ENCODE measurements around the gene METTL3.
A peak's percentile ranks its signal among the peaks of the same experiment; 100 is the strongest.

Gene METTL3

GRCh38 chr14:21537090-21537424, 25.9 kb upstream of the METTL3 start:
- H3K9me3 ChIP-seq (ENCODE audit: control insufficient read depth, insufficient read depth, low read length): no peaks in the 10 kb centered on the region
- H3K4me3 ChIP-seq (ENCODE audit: low read depth, low read length): peak overlapping the region; percentile 94
- H3K27me3 ChIP-seq (ENCODE audit: control insufficient read depth, insufficient read depth, low read length): no peaks in the 10 kb centered on the region
- H3K4me1 ChIP-seq (ENCODE audit: control insufficient read depth, insufficient read depth, low read length): peaks cover 36% of the 10 kb centered on the region
- H3K36me3 ChIP-seq (ENCODE audit: control insufficient read depth, insufficient read depth, low read length): no peaks in the 10 kb centered on the region
- H3K9ac ChIP-seq (ENCODE audit: low read depth, low read length): peak overlapping the region; percentile 76

DNA sequence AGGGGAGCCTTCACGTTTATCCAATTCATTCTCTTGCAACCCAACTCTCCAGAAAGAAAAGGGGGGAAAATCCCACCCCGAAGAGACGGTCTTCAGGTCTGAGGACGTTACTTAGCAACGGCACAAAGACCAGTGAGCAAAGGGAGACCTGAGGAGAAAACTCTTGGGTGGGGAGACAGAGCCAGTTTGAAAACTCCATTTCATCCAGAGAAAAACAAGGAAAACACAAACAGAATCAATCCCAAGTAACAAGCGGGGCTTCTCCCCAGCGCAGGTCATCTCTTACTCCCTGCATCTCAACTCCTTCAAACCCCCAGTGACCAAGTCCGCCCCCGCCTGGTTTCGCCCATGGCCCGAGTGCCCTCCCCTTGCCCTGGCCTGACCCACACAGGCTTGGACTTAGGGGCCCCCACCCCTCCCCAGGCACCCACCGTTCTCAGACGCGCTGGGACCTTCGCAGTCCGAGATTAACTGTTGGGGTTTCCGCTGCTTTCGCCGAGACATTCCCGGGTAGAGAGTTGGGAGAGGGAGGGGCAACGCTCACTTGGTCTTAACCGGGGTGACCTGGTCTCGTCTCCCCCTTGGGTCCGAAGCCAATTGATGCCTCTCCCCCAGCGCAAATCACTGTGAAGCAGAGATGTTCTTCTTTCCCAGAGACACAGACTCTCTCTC, 25.4 kb upstream of the METTL3 start:
- no peaks in the 10 kb centered on the region for H3K9me3 ChIP-seq (ENCODE audit: control insufficient read depth, insufficient read depth, low read length)
- no peaks in the 10 kb centered on the region for H3K36me3 ChIP-seq (ENCODE audit: control insufficient read depth, insufficient read depth, low read length)
- H3K4me3 ChIP-seq (ENCODE audit: low read depth, low read length): peak overlapping the region; percentile 94
- H3K4me1 ChIP-seq (ENCODE audit: control insufficient read depth, insufficient read depth, low read length): peaks cover 36% of the 10 kb centered on the region
- no peaks in the 10 kb centered on the region for H3K27me3 ChIP-seq (ENCODE audit: control insufficient read depth, insufficient read depth, low read length)
- peak overlapping the region; percentile 76 for H3K9ac ChIP-seq (ENCODE audit: low read depth, low read length)

- Histone ChIP-seq H3K36me3 (ENCODE audit: control insufficient read depth, insufficient read depth, low read length) (no peaks in the 10 kb centered on the region), H3K4me3 (ENCODE audit: low read depth, low read length) (peak overlapping the region; percentile 94), H3K4me1 (ENCODE audit: control insufficient read depth, insufficient read depth, low read length) (peaks cover 39% of the 10 kb centered on the region), H3K27me3 (ENCODE audit: control insufficient read depth, insufficient read depth, low read length) (no peaks in the 10 kb centered on the region), H3K9me3 (ENCODE audit: control insufficient read depth, insufficient read depth, low read length) (no peaks in the 10 kb centered on the region), H3K9ac (ENCODE audit: low read depth, low read length) (peak overlapping the region; percentile 76)
Observed at GRCh38 chr14:21535545-21536417, 24.6 kb upstream of the METTL3 start.

- H3K9ac ChIP-seq (ENCODE audit: low read depth, low read length): peak overlapping the region; percentile 66
- H3K9me3 ChIP-seq (ENCODE audit: control insufficient read depth, insufficient read depth, low read length): no peaks in the 10 kb centered on the region
- peaks cover 41% of the 10 kb centered on the region for H3K4me1 ChIP-seq (ENCODE audit: control insufficient read depth, insufficient read depth, low read length)
- no peaks in the 10 kb centered on the region for H3K27me3 ChIP-seq (ENCODE audit: control insufficient read depth, insufficient read depth, low read length)
- H3K4me3 ChIP-seq (ENCODE audit: low read depth, low read length): peak overlapping the region; percentile 94
- no peaks in the 10 kb centered on the region for H3K36me3 ChIP-seq (ENCODE audit: control insufficient read depth, insufficient read depth, low read length)
Observed at GRCh38 chr14:21534576-21534975, 23.4 kb upstream of the METTL3 start.

DNA sequence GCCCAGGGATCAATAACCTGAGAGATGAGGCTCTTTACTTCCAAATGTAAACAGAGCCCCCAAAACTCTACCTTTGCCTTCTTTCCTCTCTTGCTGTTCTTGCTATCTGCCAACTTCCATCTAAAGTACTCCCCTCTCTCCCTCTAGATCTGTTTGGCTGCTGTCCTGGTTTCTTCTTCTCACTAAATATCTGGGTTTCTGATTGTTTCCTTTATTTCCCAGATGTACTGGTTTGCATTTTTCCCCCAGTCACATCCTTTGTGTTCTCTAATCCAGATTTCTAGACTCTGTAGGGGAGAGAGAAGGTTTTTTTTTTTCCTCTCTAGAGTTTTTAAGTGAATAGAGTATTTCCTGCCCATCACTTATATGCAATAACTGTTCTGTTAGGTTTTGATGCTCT, 22.2 kb upstream of the METTL3 start:
- H3K4me3 ChIP-seq (ENCODE audit: low read depth, low read length): no peak overlapping the region
- no peaks in the 10 kb centered on the region for H3K36me3 ChIP-seq (ENCODE audit: control insufficient read depth, insufficient read depth, low read length)
- no peaks in the 10 kb centered on the region for H3K9me3 ChIP-seq (ENCODE audit: control insufficient read depth, insufficient read depth, low read length)
- H3K27me3 ChIP-seq (ENCODE audit: control insufficient read depth, insufficient read depth, low read length): no peaks in the 10 kb centered on the region
- H3K4me1 ChIP-seq (ENCODE audit: control insufficient read depth, insufficient read depth, low read length): peaks cover 40% of the 10 kb centered on the region
- H3K9ac ChIP-seq (ENCODE audit: low read depth, low read length): no peak overlapping the region

GRCh38 chr14:21529515-21529914, 18.4 kb upstream of the METTL3 start:
- H3K4me3 ChIP-seq (ENCODE audit: low read depth, low read length): no peak overlapping the region
- peaks cover 8% of the 10 kb centered on the region for H3K36me3 ChIP-seq (ENCODE audit: control insufficient read depth, insufficient read depth, low read length)
- no peaks in the 10 kb centered on the region for H3K9me3 ChIP-seq (ENCODE audit: control insufficient read depth, insufficient read depth, low read length)
- H3K27me3 ChIP-seq (ENCODE audit: control insufficient read depth, insufficient read depth, low read length): no peaks in the 10 kb centered on the region
- peaks cover 46% of the 10 kb centered on the region for H3K4me1 ChIP-seq (ENCODE audit: control insufficient read depth, insufficient read depth, low read length)
- H3K9ac ChIP-seq (ENCODE audit: low read depth, low read length): no peak overlapping the region

DNA sequence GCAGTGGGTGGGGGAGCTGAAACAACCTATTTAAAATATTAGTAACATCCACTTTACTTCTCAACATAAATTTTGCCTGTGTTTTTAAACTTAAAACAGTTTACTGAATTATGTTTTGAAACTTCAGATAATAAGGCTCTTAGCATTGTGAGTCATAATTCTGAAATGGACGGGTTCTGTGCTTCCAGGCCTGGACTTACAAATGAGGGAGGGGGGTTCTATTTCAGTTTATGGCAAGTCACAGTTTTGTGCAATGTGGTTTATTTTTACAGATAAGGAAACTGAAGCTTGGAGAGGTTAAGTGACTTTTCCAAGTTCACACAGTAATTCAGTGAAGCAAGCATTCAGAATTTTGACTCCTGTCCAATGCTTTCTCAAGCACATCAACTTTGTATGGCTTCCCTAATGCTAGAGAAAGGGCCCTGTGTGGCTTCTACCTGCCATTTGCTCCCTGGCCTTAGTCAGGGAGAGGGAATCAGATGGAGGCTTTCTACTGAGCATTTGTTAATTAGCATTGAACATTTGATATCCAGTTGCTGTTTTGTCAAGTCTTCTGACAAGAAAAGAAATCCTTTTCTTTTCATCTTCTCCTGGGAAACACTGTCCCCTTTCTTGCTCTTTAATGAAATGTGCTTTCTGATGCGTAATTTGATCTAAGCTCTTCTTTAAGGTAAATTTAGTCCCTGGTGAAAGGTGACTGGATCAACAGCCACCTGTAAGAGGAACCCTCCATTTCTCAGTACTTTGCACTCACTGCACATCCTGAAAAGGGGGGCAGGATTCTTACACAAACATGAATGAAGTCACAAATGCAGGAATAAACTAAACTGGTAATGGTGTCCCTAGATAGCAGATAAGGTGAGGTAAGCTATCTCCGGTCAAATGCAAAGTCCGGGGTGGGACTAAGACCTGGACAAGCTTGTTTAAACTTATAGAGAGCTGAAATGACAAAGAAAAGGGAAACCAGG, 17.5 kb upstream of the METTL3 start:
- Histone ChIP-seq H3K9ac (ENCODE audit: low read depth, low read length) (peak overlapping the region; percentile 3), H3K27me3 (ENCODE audit: control insufficient read depth, insufficient read depth, low read length) (no peaks in the 10 kb centered on the region), H3K9me3 (ENCODE audit: control insufficient read depth, insufficient read depth, low read length) (no peaks in the 10 kb centered on the region), H3K4me1 (ENCODE audit: control insufficient read depth, insufficient read depth, low read length) (peaks cover 47% of the 10 kb centered on the region), H3K36me3 (ENCODE audit: control insufficient read depth, insufficient read depth, low read length) (peaks cover 17% of the 10 kb centered on the region), H3K4me3 (ENCODE audit: low read depth, low read length) (no peak overlapping the region)

DNA sequence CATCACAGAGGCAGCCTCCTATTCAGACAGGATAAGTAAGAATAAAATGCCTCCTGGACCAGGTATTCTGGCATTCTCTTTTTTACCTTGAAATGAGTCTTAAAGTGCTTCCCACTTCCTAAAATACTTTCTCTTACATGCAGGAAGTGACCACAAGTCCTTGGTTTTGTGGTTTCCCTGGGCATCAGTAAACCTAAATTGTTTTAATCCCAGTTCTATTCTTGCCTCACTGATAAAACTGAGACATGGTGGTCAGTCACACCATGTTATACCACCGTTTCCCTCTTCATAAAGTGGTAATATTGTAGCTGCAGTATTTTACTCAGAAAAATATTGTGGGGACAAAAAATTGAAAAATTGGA, 16.2 kb upstream of the METTL3 start:
- peaks cover 31% of the 10 kb centered on the region for H3K36me3 ChIP-seq (ENCODE audit: control insufficient read depth, insufficient read depth, low read length)
- H3K4me1 ChIP-seq (ENCODE audit: control insufficient read depth, insufficient read depth, low read length): peaks cover 40% of the 10 kb centered on the region
- H3K9me3 ChIP-seq (ENCODE audit: control insufficient read depth, insufficient read depth, low read length): no peaks in the 10 kb centered on the region
- peak overlapping the region; percentile 0 for H3K9ac ChIP-seq (ENCODE audit: low read depth, low read length)
- no peaks in the 10 kb centered on the region for H3K27me3 ChIP-seq (ENCODE audit: control insufficient read depth, insufficient read depth, low read length)
- peak overlapping the region; percentile 82 for H3K4me3 ChIP-seq (ENCODE audit: low read depth, low read length)

DNA sequence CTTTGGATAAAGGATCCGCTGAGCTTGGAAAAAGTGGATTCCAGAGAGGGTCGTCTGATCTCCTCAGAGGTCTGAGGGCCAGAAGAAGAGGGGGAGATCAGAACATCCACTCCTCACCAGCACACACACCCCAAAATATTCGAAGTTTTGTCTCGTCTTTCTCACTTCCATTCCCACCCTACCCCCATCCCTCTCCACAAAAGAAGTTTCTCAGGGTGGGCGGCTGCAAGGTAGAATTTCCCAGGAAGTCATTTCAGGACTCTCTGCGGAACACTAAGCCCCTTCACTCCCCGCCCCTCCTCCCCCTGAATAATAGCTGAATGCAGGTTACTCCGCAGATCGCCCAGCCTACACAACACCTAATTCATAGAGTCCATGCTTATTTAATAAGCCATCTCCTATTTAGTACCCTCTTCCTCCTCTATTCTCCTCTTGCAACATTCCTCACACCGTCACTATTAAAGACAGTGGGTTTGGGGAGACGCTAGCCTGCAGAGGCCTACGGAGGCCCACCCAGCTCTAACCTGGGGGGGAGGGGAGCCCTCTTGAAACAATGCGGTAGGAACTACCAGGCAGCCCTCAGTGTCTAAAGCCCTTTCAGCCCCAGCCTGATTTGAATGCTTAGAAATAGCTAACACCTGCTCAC, 15.7 kb upstream of the METTL3 start:
- H3K4me3 ChIP-seq (ENCODE audit: low read depth, low read length): peak overlapping the region; percentile 82
- peaks cover 36% of the 10 kb centered on the region for H3K36me3 ChIP-seq (ENCODE audit: control insufficient read depth, insufficient read depth, low read length)

GRCh38 chr14:21525962-21526671, 15.0 kb upstream of the METTL3 start, which contains the start of gene SALL2:
Gene SALL2, minus strand, starts transcription at chr14:21526346. Its CDS starts 219 bp downstream, at chr14:21526127.
- Histone ChIP-seq H3K9ac (ENCODE audit: low read depth, low read length) (peak within 1 kb of the TSS; percentile 82), H3K4me1 (ENCODE audit: control insufficient read depth, insufficient read depth, low read length) (peaks cover 47% of the 10 kb centered on the region), H3K4me3 (ENCODE audit: low read depth, low read length) (peak within 1 kb of the TSS; percentile 82), H3K9me3 (ENCODE audit: control insufficient read depth, insufficient read depth, low read length) (no peaks in the 10 kb centered on the region), H3K27me3 (ENCODE audit: control insufficient read depth, insufficient read depth, low read length) (no peaks in the 10 kb centered on the region), H3K36me3 (ENCODE audit: control insufficient read depth, insufficient read depth, low read length) (peaks cover 42% of the 10 kb centered on the region)

More for the DNA sequence above, 15.7 kb upstream of the METTL3 start:
- Histone ChIP-seq H3K9me3 (ENCODE audit: control insufficient read depth, insufficient read depth, low read length) (no peaks in the 10 kb centered on the region), H3K27me3 (ENCODE audit: control insufficient read depth, insufficient read depth, low read length) (no peaks in the 10 kb centered on the region), H3K4me1 (ENCODE audit: control insufficient read depth, insufficient read depth, low read length) (peaks cover 42% of the 10 kb centered on the region), H3K9ac (ENCODE audit: low read depth, low read length) (peak overlapping the region; percentile 61)

All from iPS-15b (cell line).